ENCODE measurements around the gene CRYZL1.
"Not testable (repeated sequence)": the region's sequence is repeated elsewhere in the genome, so short reads cannot be mapped to it uniquely, and the experiment has no call there.

CRYZL1 gene

DNA sequence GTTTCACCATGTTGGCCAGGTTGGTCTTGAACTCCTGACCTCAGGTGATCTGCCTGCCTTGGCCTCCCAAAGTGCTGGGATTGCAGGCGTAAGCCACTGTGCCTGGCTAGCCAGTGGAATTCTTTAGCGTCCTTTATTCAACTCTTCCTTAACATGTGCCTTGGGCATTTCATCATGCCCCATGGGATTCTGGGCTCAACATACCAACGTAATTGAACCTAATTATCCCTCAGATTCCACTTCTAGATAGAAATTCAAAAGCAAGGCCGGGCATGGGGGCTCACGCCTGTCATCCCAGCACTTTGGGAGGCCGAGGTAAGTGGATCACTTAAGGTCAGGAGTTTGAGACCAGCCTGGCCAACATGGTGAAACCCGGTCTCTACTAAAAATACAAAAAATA, 15.4 kb downstream of the CRYZL1 start:
- not testable (repeated sequence) for DNase-seq (ENCODE audit: low read depth)

DNA sequence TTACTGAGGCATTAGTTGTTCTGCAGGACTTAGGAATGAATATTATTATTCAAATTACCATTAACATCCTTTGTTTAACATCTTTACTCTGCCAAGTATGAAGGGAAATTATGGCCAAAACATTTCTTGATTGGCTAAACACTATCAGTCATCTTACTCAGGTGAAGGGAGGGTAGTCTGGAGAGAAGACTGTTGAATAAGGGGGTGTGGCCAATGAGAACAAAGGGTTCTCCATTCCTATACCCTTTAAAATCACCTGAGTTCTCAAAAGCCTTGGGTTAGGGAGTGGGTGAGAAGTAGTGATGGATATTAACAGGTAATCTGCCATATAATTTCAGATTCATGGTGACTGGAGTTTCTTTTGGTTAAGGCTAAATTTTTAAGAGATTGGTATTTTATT, 19.3 kb downstream of the CRYZL1 start:
- no peak for DNase-seq (ENCODE audit: low read depth)

DNA sequence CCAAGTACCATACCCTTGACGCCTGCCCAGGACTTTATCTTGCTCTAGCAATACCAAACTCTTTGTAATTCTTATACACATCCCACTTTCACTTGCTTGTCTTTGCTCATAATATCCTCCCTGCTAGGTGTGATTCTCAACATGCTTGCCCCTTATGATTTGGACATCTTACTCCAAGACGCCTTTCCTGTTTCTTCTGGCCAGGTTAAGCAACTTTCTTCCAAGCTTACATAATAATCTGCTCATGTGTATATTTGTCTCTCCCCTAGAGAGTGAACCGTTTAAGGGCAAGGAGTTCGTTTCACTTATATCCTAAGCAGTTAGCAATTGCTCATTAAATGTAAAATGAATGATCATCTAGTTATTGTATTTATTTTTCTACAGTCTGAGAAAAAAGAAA, 21.8 kb downstream of the CRYZL1 start:
- no peak for DNase-seq (ENCODE audit: low read depth)

DNA sequence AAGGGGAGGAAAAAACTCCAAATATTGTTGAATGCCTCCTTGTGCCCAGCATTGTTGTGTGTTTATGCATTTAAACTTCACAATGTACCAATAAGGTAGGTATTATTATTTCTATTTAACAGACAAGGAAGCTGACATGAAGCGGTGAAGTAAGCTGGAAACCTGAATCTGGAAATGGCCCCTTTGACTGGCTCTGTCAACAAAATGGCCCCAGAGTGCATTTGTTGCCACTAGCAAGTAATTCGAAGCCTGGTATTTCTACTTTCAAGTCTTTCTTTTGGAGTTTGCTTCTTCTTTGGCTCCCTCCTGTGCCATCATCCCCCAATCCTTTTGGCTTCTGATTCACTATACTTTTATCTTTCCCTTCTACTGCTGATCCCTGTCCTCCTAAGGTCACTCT, 23.1 kb downstream of the CRYZL1 start:
- DNase-seq (ENCODE audit: low read depth): no peak

DNA sequence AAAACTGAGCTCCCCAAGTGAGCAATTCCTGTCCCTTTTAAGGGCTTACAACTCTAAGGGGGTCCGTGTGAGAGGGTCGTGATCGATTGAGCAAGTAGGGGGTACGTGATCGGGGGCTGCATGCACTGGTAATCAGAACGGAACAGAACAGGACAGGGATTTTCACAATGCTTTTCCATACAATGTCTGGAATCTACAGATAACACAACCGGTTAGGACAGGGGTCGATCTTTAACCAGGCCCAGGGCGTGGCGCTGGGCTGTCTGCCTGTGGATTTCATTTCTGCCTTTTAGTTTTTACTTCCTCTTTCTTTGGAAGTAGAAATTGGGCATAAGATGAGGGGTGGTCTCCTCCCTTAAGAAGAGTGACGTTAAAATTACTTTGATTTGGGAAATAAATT, 24.0 kb downstream of the CRYZL1 start:
- not testable (repeated sequence) for DNase-seq (ENCODE audit: low read depth)

DNA sequence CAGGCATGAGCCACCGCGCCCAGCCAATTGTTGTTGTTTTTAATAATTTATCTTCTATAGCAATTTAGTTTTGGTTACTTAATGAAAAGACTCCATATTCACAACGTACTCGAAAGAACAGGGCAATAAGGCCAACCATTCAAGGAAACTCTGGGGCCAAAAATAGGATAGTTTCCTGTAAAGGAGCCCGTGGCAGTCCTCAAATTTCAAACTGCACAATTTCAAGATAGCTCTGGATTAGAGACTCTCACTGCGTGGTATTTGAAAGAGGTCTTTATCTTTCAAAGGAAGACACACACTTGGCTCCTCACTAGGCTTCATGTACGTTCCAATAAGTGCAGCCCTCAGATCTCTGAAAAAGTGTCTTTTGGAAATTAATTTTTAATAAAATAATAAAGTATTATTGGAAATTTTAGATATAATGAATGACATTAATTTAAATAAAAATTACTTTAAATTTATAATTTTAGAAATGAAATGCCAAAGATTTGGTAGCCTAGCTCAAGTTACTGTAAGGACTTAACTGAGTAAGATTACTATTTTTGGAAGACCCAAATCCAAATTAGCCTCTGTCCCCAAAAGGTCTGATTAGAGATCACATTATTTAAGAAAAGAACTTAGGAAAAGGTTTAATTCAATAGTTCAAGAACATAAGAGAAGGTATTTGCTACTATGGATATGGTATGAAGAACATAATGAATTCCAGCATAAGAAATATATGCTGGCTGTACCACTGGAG, 30.4 kb downstream of the CRYZL1 start:
- DNase-seq (ENCODE audit: low read depth): no peak

DNA sequence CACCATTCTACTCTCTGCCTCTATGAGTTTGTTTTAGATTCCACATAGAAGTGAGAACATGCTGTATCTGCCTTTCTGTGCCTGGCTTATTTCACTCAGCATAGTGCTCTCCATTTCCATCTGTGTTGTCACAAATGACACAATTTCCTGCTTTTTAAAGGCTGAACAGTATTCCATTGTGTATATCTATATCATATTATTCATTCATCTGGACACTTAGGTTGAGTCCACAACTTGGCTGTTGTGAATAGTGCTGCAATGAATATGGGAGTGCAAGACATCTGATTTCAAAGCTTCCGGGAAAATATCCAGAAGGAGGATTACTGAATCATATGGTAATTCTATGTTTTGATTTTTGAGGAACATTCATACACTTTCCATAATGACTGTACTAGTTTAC, 33.0 kb downstream of the CRYZL1 start:
- DNase-seq (ENCODE audit: low read depth): no peak

DNA sequence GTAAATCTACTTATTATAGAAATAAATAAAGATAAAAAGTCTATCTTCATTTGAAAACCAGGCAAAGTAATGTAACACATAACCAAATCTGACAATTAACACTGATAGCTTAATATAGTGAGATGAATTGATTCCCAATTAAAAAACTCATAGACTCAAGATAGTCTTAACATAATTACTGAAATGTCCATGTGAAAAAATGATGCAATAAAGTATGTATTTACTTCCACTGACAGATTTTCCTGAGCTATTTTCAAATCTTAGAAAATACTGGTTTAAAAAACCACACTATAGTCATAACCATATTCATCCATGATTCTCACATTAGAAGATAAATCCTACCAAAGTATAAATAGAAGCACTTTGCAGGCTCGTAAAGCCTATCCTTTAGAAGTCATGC, 43.5 kb downstream of the CRYZL1 start:
- DNase-seq (ENCODE audit: low read depth): no peak

DNA sequence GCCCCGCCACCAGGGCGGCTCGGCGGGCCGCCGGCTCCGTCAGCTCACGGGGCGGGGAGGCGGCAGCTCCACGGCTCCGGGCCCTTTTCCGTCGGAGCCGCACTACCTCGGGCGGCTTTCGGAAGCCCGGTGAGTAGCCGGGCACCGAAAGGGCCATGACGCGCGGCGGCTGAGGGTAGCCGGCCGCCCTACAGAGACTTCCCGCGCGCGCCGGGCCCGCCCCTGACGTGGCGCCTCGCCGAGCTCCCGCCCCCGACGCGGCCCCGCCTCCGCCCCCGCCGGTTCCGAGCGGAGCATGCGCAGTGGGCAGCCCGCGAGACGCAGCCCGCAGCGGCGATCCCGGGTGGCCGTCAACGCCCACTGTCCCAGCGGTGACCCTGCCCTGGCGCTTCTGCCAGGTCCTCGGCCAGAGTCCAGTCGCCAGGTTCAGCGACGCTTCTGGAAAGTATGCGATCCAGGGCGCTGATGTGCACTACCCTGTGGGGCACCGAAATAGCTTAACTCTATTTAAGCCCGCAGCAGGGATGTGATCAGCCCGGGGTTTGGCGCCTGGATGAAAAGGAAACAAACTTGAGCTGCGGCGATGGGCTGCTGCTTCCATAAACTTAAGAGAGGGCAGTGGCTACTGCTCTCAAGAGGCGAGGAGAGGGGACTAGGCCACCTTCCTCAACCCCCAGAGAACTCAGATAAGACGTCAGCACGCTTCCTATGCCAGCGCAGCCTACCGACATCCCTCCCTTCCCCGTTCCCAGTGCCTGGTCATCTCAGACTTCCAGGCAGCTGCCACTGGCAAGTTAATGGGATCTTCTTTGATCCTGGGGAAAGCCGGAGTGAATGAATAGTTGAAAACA, 52.8 kb downstream of the CRYZL1 start, which contains the start of gene DONSON:
Gene DONSON (minus strand): TSS at position 200 of the 851 bp plus-strand sequence. CDS start 43 bp downstream, at position 157.
- DNase-seq (ENCODE audit: low read depth): peak; percentile 77

DNA sequence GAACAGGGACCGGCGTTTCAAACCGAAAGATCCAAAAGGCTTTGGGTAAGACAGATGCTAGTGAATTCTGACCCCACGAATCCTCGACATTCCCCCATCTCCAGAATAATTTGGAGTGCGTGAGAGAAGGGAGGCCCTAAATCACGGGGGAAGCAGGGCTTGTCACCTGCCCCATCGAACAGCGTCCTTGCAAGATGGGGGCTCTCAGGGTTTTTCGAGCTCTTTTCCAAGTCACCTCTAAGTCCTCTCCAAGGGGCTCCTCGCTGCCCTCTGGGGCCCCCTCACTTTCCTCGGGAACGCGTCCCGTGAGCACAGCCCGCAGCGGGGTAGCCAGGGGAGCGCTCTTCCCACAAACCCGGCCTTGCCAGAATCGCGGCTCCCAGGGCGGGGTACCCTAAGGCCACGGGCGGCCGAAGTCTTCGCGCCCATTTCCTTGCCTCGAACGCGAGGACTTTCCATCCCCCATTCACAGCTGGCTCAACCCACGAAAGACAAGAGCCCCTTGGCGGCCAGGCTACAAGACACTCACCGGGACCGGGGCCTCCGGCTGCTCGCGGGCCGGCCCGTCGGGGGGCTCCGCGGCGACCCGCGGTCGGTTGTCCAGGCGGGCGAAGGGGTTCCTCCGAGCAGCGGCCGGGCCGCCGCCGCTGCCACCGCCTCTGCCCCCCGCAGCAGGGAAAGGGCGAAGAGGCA, 53.6 kb downstream of the CRYZL1 start:
- no peak for DNase-seq (ENCODE audit: low read depth)

DNA sequence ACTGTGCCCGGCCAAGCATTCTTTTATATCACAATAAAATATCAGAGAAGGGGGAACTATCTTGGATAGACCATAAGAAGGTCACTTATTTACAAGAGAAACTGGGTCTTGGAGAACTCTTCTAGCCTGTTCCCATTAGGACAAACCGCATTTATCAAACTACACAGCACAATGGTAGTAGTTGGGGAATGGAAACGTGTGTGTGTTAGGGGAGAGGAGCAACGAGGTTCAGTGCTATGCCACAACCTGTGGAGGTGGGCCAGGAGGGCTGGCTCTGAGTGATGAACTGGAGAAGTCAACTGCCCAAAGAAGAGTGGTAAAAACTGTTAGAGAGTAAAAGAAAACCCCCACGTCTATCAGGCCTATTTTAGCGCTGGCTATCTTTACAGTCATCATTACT, 54.6 kb downstream of the CRYZL1 start:
- no peak for DNase-seq (ENCODE audit: low read depth)

DNA sequence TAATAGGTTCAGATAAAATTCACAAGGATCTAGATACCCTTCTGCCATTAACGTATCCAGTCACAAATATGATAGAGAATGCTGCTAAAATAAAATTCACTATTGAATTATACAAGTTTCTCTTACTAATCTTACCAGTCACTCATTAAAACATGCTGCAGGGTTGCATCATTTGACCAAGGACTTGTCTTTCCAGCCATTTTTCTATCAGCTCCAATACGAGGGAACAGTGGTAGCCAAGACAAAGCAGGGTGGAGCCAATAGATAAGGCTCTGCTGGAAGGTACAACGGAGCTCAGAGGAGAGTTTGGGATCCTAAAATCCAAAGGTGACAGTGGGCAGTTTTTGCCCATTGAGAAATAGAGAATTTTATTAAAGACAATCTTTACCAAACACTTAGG, 57.1 kb downstream of the CRYZL1 start:
- DNase-seq (ENCODE audit: low read depth): no peak

DNA sequence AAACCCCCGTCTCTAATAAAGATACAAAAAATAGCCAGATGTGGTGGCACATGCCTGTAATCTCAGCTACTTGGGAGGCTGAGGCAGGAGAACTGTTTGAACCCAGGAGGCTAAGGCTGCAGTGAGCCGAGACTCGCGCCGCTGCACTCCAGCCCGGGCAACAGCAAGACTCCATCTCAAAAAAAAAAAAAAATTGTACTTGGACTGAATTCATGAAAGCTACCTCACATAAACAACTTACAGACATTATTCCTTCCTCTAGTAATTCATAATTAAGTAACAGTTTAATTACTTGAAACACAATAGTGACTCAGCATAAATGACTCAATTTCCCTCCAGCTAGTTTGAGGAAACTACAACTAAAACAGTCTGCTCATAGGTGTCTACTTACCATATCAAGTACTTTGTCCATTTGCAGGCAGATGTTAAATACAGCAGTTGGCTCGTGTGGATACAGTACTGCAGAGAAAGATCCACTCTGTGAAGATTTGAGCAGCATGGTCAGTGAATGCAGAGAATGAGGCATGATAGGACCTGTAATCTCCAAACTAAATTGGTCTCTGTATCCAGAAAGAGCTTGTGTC, 62.5 kb downstream of the CRYZL1 start:
- no peak for DNase-seq (ENCODE audit: low read depth)

DNA sequence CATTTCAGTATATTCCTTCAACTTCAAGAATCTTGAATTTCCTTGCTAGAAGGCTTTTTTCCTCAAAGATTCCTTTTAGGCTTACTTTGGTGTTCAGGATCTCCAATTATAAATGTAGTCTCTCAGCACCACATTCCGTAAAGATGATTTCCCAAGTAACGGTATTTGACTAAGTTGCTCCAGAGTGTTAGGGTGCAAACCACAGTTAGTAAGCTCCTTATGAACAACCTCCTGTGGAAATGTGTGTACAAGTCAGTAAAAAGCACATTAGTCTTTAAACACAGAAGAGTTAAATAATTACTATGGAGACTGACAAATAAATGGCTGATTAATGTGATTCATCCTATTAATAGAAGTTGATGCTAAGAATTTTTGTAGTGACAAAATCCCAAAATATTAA, 63.3 kb downstream of the CRYZL1 start:
- no peak for DNase-seq (ENCODE audit: low read depth)

DNA sequence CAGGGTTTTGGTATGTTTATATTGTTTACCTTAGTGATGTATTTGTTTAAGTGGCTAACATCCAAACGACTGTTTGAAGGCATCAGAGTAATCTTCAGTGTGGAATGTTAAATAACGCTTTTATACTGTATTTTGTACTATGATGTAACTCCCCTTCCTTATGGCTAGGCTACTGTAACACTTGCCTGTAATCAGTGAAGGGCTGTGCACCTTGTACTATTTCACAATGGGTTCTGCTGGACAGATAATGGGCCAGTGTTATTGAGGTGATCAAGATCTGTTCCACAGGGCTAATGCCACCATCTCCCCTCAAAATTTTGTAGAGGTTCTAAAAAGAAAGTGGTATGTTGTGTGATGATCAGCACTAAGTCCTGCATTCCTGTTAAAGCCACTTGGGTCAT, 64.8 kb downstream of the CRYZL1 start:
- not testable (repeated sequence) for DNase-seq (ENCODE audit: low read depth)

DNA sequence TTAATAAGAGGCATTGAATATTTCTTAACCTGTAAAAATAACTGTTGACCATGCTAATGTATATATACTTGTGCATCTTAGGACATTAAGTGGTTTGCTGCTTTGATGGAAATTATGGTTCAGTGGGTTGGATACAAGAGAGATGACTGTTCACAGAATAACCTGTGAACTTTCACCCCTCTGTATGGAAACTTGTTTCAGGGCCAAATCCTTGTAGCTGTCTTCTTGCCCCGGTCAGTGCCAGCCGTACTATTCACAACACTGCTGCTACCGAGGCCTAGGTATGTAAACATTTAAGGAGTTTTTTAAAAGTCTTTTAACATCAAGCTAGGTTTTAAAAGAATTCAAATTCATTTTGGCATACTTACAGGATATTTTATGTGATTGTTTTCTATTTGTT, 69.2 kb downstream of the CRYZL1 start:
- no peak for DNase-seq (ENCODE audit: low read depth)

DNA sequence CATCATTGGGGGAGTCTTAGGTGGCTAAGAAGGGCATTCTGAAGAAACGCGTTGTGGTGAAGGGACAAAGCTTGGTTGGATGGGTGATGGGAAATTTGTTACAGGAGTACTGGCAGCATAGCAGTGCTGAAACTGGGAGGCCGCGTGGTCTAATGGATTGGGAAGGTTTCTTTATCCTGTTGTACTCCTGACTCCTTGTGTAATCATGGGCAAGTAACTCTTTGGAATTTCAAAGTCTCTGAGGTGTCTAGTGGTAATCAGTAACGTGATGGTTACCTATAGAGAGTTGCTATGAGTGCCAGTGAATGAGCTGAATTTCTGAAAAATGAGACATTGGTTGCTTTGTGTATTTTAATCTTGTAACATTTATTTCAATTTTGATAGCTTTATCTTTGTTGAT, 71.5 kb downstream of the CRYZL1 start:
- no peak for DNase-seq (ENCODE audit: low read depth)

DNA sequence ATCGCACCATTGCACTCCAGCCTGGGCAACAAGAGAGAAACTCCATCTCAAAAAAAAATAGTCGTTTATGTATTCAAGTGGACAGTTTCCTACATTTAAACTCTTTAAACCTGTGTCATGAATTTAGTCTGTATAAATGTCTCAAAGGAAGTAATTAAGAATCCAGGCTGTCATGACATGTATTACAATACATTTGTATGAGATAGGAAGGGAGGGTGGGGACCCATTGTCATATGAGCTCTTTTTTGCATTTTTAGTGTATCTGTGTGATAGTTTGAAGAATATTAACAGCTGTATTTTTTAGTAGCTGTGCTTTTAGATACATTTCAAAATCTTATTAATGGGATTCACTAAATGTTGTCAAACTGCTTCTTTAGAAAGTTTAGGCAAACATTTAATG, 73.1 kb downstream of the CRYZL1 start:
- no peak for DNase-seq (ENCODE audit: low read depth)

DNA sequence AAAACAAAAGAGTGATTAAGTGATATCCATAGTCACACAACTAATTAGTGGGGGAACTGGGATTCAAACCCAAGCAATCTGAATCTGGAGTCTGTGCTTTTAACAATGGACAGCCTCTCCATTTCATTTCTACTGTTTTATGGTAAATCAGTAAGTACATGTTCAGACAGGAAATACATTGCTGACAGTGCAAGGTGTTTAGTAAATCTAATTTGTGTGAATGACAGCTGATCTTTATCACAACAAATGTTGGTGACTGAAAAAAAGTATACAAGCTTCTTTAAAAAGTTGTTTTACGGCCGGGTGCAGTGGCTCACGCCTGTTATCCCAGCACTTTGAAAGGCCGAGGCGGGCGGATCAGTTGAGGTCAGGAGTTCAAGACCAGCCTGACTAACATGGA, 73.6 kb downstream of the CRYZL1 start:
- DNase-seq (ENCODE audit: low read depth): no peak

DNA sequence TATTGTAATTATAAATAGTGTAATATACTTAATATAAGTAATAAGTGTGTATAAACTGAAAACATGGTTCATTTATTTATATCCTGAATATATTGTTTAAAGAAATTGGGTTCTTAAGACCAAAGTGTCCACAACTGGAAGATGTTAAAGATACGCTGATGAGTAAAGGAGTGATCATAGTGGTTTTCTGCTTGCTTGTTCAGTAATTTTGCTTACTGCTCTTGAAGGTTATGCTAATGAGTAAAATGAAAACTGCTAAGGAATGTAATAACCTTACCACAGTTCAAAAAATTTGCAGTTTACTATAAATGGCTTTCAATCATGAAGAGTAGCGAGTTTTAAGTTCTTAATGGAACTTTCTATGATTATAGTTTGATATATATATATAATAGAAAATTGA, 75.0 kb downstream of the CRYZL1 start:
- no peak for DNase-seq (ENCODE audit: low read depth)

DNA sequence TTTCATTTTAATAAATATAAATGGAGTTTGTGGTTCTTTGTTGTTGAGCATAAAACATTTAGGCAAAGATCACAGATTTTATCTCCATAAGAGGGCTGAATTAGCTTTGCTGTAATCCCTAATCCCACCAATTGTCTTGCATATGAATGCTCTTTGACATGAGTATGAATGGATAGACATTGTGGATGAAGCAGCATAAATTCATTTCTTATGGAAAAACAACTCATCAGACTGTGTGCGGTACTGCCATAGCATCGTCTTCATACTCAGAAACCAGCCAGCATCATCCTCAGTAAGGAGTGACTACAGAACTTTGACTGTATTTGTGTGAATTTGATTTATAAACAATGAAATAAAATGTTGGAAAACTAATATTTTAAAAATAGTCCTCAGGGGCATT, 79.2 kb downstream of the CRYZL1 start:
- no peak for DNase-seq (ENCODE audit: low read depth)

DNA sequence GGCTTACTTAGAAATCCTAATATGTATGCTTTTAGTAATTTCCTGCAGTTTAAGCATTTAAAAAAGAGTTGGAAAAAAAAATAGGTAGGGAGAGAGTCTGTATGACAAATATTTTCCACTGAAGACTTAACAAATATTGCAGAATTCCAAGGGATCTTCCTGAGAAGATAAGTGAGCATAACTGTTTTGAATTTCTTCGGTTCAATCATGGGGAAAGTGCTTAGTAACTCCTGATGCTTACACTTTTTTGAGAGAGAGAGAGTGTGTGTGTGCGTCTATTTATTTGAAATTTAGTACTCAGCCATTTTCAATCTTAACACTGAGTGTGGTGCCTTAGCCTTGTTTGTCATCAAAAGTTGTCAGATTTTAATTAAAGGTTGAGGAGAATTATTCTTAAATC, 80.2 kb downstream of the CRYZL1 start:
- no peak for DNase-seq (ENCODE audit: low read depth)

DNA sequence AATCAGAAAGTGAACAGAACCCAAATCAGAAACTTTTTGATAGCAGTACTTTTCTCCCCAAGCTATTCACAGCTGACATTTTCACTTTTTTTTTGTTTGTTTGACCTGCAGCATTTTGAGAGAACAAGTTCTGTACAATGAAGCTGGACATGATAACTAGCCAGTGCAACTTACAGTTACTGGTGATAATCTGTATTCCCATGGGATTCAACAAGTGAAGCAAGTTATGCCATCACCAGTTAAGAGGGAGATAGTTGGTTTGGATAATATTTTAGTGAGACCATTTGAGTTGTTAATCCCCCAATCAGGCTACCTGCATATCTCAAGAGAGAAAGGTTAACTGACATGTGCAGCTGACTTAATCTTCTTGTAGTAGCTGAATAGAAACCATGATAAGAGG, 80.6 kb downstream of the CRYZL1 start:
- no peak for DNase-seq (ENCODE audit: low read depth)

All from stimulated activated CD8-positive, alpha-beta memory T cell treated with anti-CD3 and anti-CD28 coated beads, Interleukin-12 subunit alpha, Interleukin-12 subunit beta, amount 100 ng/mL, for 1 hour (primary cell).